CD4-positive, alpha-beta T cell (primary cell): Measurements from ENCODE around the gene STARD13. TPM values are rescaled to one million over a fixed set of nuclear protein-coding genes. Genes with fewer than 3 reads are reported as not detected.

ENCODE experiments used
- ATAC-seq: fragments of 200-7000 bp; cut with Tn5 transposase; one replicate; pipeline ENCODE4 v1.10.0; 2022; ENCODE audit warnings: mild to moderate bottlenecking; ENCODE audit not compliant: poor library complexity
- CTCF ChIA-PET: fragments of 350-600 bp; sonication (Branson Sonifier 250); formaldehyde crosslinking; loops from one replicate; lab custom pipeline; 2021; ENCODE audit warnings: antibody characterized with exemption, inconsistent platforms; lab: Charles Lee
- POLR2A ChIA-PET: fragments of 350-600 bp; sonication (Branson Sonifier 250); formaldehyde crosslinking; loops from one replicate; lab custom pipeline; 2021; ENCODE audit warnings: antibody characterized with exemption, inconsistent platforms; lab: Charles Lee
- DNase-seq, 14 experiments: peaks; one replicate each; pipeline ENCODE4 v3.0.0-alpha.2; 2013 to 2020; ENCODE audit warnings: mixed read lengths in 2 of 14
- H3K27ac ChIP-seq, 2 donors: one replicate each; pipeline versions ENCODE4 v1.5.1 to v1.7.0; 2013; ENCODE audit warnings: low read length in 2 of 2, low read depth in 1 of 2, mild to moderate bottlenecking in 1 of 2
- H3K27me3 ChIP-seq, 2 experiments: 1 replicate in 1 of 2; 2 replicates in 1 of 2; pipeline versions ENCODE4 v1.6.1 to v1.7.0; 2013; ENCODE audit warnings: low read length in 2 of 2, control low read depth in 1 of 2, mild to moderate bottlenecking in 1 of 2, moderate library complexity in 1 of 2; ENCODE audit not compliant: insufficient read depth in 2 of 2, control insufficient read depth in 1 of 2
- H3K36me3 ChIP-seq: one replicate; pipeline ENCODE4 v1.6.1; 2013; ENCODE audit warnings: low read length, control low read depth; ENCODE audit not compliant: insufficient read depth
- H3K4me1 ChIP-seq: one replicate; pipeline ENCODE4 v1.6.1; 2013; ENCODE audit warnings: low read length, control low read depth; ENCODE audit not compliant: insufficient read depth
- H3K4me3 ChIP-seq: one replicate; pipeline ENCODE4 v1.5.1; 2013; ENCODE audit warnings: mild to moderate bottlenecking, low read length, moderate library complexity
- H3K9me3 ChIP-seq, 2 experiments: 1 replicate in 1 of 2; 2 replicates in 1 of 2; pipeline versions ENCODE4 v1.6.1 to v1.7.0; 2013; ENCODE audit warnings: low read length in 2 of 2, mild to moderate bottlenecking in 2 of 2, control low read depth in 1 of 2, moderate library complexity in 1 of 2; ENCODE audit not compliant: control insufficient read depth in 1 of 2, insufficient read depth in 1 of 2
- H3K27ac Mint-ChIP-seq: one replicate; pipeline ENCODE4 v1.8.0; 2020; ENCODE audit warnings: mixed read lengths
- H3K27me3 Mint-ChIP-seq: one replicate; pipeline ENCODE4 v1.8.0; 2021; ENCODE audit warnings: mixed read lengths
- H3K36me3 Mint-ChIP-seq: one replicate; pipeline ENCODE4 v1.8.0; 2021; ENCODE audit warnings: low read depth, mixed read lengths
- H3K4me1 Mint-ChIP-seq: one replicate; pipeline ENCODE4 v1.8.0; 2021; ENCODE audit warnings: low read depth, mixed read lengths
- H3K4me3 Mint-ChIP-seq: one replicate; pipeline ENCODE4 v1.8.0; 2020; ENCODE audit warnings: mild to moderate bottlenecking, mixed read lengths
- H3K9me3 Mint-ChIP-seq: one replicate; pipeline ENCODE4 v1.8.0; 2020; ENCODE audit warnings: mixed read lengths
- CTCF ChIP-seq: fragments of 200-600 bp; IDR thresholded peaks from one replicate; pipeline ENCODE4 v1.8.0; 2022; ENCODE audit warnings: antibody characterized with exemption, mild to moderate bottlenecking
- intact Hi-C, 2 experiments: fragments of 100-400 bp; cut with DNase I in 1 of 2; cut with micrococcal nuclease in 1 of 2; formaldehyde crosslinking; loops; one replicate each; pipeline versions ENCODE4 v1.15.1 to v1.9.0; 2023 to 2025; cut with DNase I, micrococcal nuclease
- total RNA-seq, 174 experiments: library from RNA in 2 of 174; stranded (reverse) in 2 of 174; gene quantifications; one replicate each; pipeline ENCODE4 v1.2.3 and lab custom pipeline; 2021 to 2026

STARD13 gene
- total RNA-seq, 2 experiments from 2014 or later = not detected

GRCh38 chr13:33189470-33189869, 96.1 kb downstream of the STARD13 start:
- no peaks in the 10 kb centered on the region for H3K27me3 ChIP-seq
- POLR2A ChIA-PET = no interaction called here

GRCh38 chr13:33188093-33188882, 97.3 kb downstream of the STARD13 start:
- H3K27ac ChIP-seq = no peak overlapping the region
- no peaks in the 10 kb centered on the region for H3K27me3 ChIP-seq
- DNase-seq = no peak
- intact Hi-C loops = no loop called here
- Mint-ChIP-seq H3K27ac (no peak overlapping the region), H3K27me3 (peaks cover 9% of the 10 kb centered on the region), H3K9me3 (no peaks in the 10 kb centered on the region), H3K4me3 (no peak overlapping the region), H3K4me1 (peaks cover 2% of the 10 kb centered on the region), H3K36me3 (no peaks in the 10 kb centered on the region)
- no peaks in the 10 kb centered on the region for H3K9me3 ChIP-seq
- ChIA-PET CTCF (no interaction called here), POLR2A (no interaction called here)
- no peak for ATAC-seq
- no peak overlapping the region for H3K4me3 ChIP-seq
- H3K4me1 ChIP-seq = no peaks in the 10 kb centered on the region
- TF ChIP-seq CTCF = no peak
- no peaks in the 10 kb centered on the region for H3K36me3 ChIP-seq

More at GRCh38 chr13:33189470-33189869, 96.1 kb downstream of the STARD13 start:
- Histone ChIP-seq H3K27ac (no peak overlapping the region), H3K4me1 (no peaks in the 10 kb centered on the region), H3K4me3 (no peak overlapping the region), H3K36me3 (no peaks in the 10 kb centered on the region), H3K9me3 (no peaks in the 10 kb centered on the region)
- intact Hi-C loops = no loop called here
- ATAC-seq = no peak
- Mint-ChIP-seq H3K36me3 (no peaks in the 10 kb centered on the region), H3K27me3 (peaks cover 4% of the 10 kb centered on the region), H3K9me3 (no peaks in the 10 kb centered on the region), H3K27ac (no peak overlapping the region), H3K4me3 (no peak overlapping the region), H3K4me1 (peaks cover 3% of the 10 kb centered on the region)
- no peak for DNase-seq
- CTCF ChIA-PET = no interaction called here
- no peak for TF ChIP-seq CTCF

- no peaks in the 10 kb centered on the region for H3K27me3 ChIP-seq
- intact Hi-C loops = no loop called here
- DNase-seq = no peak
- no peaks in the 10 kb centered on the region for H3K36me3 ChIP-seq
- H3K9me3 Mint-ChIP-seq = no peaks in the 10 kb centered on the region
- H3K36me3 Mint-ChIP-seq = no peaks in the 10 kb centered on the region
- TF ChIP-seq CTCF = no peak
- ATAC-seq = no peak
- H3K27ac Mint-ChIP-seq = no peak overlapping the region
- H3K4me1 ChIP-seq = no peaks in the 10 kb centered on the region
- CTCF ChIA-PET = no interaction called here
- peaks cover 20% of the 10 kb centered on the region for H3K27me3 Mint-ChIP-seq
- no peaks in the 10 kb centered on the region for H3K9me3 ChIP-seq
- no peak overlapping the region for H3K4me3 Mint-ChIP-seq
- no peaks in the 10 kb centered on the region for H3K4me1 Mint-ChIP-seq
- no peak overlapping the region for H3K4me3 ChIP-seq
- POLR2A ChIA-PET = no interaction called here
- H3K27ac ChIP-seq = no peak overlapping the region
Measured at GRCh38 chr13:33186861-33187291, 98.7 kb downstream of the STARD13 start.
